Measurements from ENCODE around the gene ZSCAN10.

Gene ZSCAN10

GRCh38 chr16:3073448-3073847 lies 25.6 kb downstream of the ZSCAN10 start:
- TF ChIP-seq POLR2AphosphoS5 (IDR thresholded peaks at IDR 0.05; ENCODE audit: low read depth, low read length) (no peak), SIN3A (IDR thresholded peaks at IDR 0.05; ENCODE audit: borderline replicate concordance, insufficient read depth, low read length) (no peak), FOXP2 (optimal IDR thresholded peaks at IDR 0.05; ENCODE audit: borderline replicate concordance, extremely low read depth, extremely low read length, insufficient read depth) (no peak), TAF1 (IDR thresholded peaks at IDR 0.05; ENCODE audit: borderline replicate concordance, insufficient read depth, low read length) (no peak), REST (IDR thresholded peaks at IDR 0.05; ENCODE audit: insufficient read depth in 1 of 2, low read depth in 2 of 2, low read length in 2 of 2) (no peak)

- no peak for TF ChIP-seq POLR2AphosphoS5 (IDR thresholded peaks at IDR 0.05; ENCODE audit: low read depth, low read length)
- no peak for TF ChIP-seq TAF1 (IDR thresholded peaks at IDR 0.05; ENCODE audit: borderline replicate concordance, insufficient read depth, low read length)
- TF ChIP-seq REST (IDR thresholded peaks at IDR 0.05; ENCODE audit: insufficient read depth in 1 of 2, low read depth in 2 of 2, low read length in 2 of 2), result no peak
- no peak for TF ChIP-seq FOXP2 (optimal IDR thresholded peaks at IDR 0.05; ENCODE audit: borderline replicate concordance, extremely low read depth, extremely low read length, insufficient read depth)
- TF ChIP-seq SIN3A (IDR thresholded peaks at IDR 0.05; ENCODE audit: borderline replicate concordance, insufficient read depth, low read length), result no peak
Observed at GRCh38 chr16:3071655-3072054, 27.4 kb downstream of the ZSCAN10 start.

- no peak for TF ChIP-seq FOXP2 (optimal IDR thresholded peaks at IDR 0.05; ENCODE audit: borderline replicate concordance, extremely low read depth, extremely low read length, insufficient read depth)
Observed at GRCh38 chr16:3070608-3071111, 28.4 kb downstream of the ZSCAN10 start.

- no peak for TF ChIP-seq REST (IDR thresholded peaks at IDR 0.05; ENCODE audit: insufficient read depth in 1 of 2, low read depth in 2 of 2, low read length in 2 of 2)
- no peak for TF ChIP-seq FOXP2 (optimal IDR thresholded peaks at IDR 0.05; ENCODE audit: borderline replicate concordance, extremely low read depth, extremely low read length, insufficient read depth)
- TF ChIP-seq POLR2AphosphoS5 (IDR thresholded peaks at IDR 0.05; ENCODE audit: low read depth, low read length), result no peak
- no peak for TF ChIP-seq SIN3A (IDR thresholded peaks at IDR 0.05; ENCODE audit: borderline replicate concordance, insufficient read depth, low read length)
- TF ChIP-seq TAF1 (IDR thresholded peaks at IDR 0.05; ENCODE audit: borderline replicate concordance, insufficient read depth, low read length), result no peak
Observed at GRCh38 chr16:3068487-3068886, 30.6 kb downstream of the ZSCAN10 start.

- TF ChIP-seq SIN3A (IDR thresholded peaks at IDR 0.05; ENCODE audit: borderline replicate concordance, insufficient read depth, low read length) (no peak), FOXP2 (optimal IDR thresholded peaks at IDR 0.05; ENCODE audit: borderline replicate concordance, extremely low read depth, extremely low read length, insufficient read depth) (no peak), TAF1 (IDR thresholded peaks at IDR 0.05; ENCODE audit: borderline replicate concordance, insufficient read depth, low read length) (no peak), POLR2AphosphoS5 (IDR thresholded peaks at IDR 0.05; ENCODE audit: low read depth, low read length) (no peak), REST (IDR thresholded peaks at IDR 0.05; ENCODE audit: insufficient read depth in 1 of 2, low read depth in 2 of 2, low read length in 2 of 2) (no peak)
Observed at GRCh38 chr16:3066440-3066748, 32.7 kb downstream of the ZSCAN10 start.

Data from PFSK-1 (cell line).